Activated CD8-positive, alpha-beta T cell treated with anti-CD3 and anti-CD28 coated beads, Interleukin-2, amount 10 ng/mL, durations not matched to agents 7 days and 5 days (primary cell): ENCODE results near the gene PERP. TPM values are rescaled to one million over a fixed set of nuclear protein-coding genes. Genes with fewer than 3 reads are reported as not detected.
A peak's percentile ranks its signal among the peaks of the same experiment; 100 is the strongest.
"Not testable (repeated sequence)": the region's sequence is repeated elsewhere in the genome, so short reads cannot be mapped to it uniquely, and the experiment has no call there.

ENCODE experiments used
- ATAC-seq: fragments of 150-1000 bp; cut with Tn5 transposase; one replicate; pipeline ENCODE4 v1.10.0; 2021; ENCODE audit warnings: moderate library complexity
- CTCF ChIA-PET: fragments of 350-600 bp; sonication (Branson Sonifier 250); formaldehyde crosslinking; loops from one replicate; lab custom pipeline; 2021; ENCODE audit warnings: antibody characterized with exemption; lab: Charles Lee
- POLR2A ChIA-PET: fragments of 350-600 bp; sonication (Branson Sonifier 250); formaldehyde crosslinking; loops from one replicate; lab custom pipeline; 2021; ENCODE audit warnings: antibody characterized with exemption; lab: Charles Lee
- DNase-seq: peaks from one replicate; pipeline ENCODE4 v3.0.0-alpha.2; 2020
- H3K27ac Mint-ChIP-seq: one replicate; pipeline ENCODE4 v1.8.0; 2021; ENCODE audit warnings: mild to moderate bottlenecking, mixed read lengths
- H3K27me3 Mint-ChIP-seq: one replicate; pipeline ENCODE4 v1.8.0; 2021; ENCODE audit warnings: low read depth, mixed read lengths
- H3K36me3 Mint-ChIP-seq: one replicate; pipeline ENCODE4 v1.8.0; 2021; ENCODE audit warnings: low read depth, mixed read lengths
- H3K4me1 Mint-ChIP-seq: one replicate; pipeline ENCODE4 v1.8.0; 2021; ENCODE audit warnings: low read depth, mixed read lengths
- H3K4me3 Mint-ChIP-seq: one replicate; pipeline ENCODE4 v1.8.0; 2021; ENCODE audit warnings: mild to moderate bottlenecking, mixed read lengths
- H3K9me3 Mint-ChIP-seq: one replicate; pipeline ENCODE4 v1.8.0; 2022; ENCODE audit warnings: mixed read lengths; ENCODE audit not compliant: insufficient read depth
- total RNA-seq, 2 experiments: library from RNA; stranded (reverse); gene quantifications; one replicate each; pipeline ENCODE4 v1.2.3, GENCODE V29; 2021

Gene PERP
- total RNA-seq = 1 to 10 TPM; 3.8 to 3.9 TPM

DNA sequence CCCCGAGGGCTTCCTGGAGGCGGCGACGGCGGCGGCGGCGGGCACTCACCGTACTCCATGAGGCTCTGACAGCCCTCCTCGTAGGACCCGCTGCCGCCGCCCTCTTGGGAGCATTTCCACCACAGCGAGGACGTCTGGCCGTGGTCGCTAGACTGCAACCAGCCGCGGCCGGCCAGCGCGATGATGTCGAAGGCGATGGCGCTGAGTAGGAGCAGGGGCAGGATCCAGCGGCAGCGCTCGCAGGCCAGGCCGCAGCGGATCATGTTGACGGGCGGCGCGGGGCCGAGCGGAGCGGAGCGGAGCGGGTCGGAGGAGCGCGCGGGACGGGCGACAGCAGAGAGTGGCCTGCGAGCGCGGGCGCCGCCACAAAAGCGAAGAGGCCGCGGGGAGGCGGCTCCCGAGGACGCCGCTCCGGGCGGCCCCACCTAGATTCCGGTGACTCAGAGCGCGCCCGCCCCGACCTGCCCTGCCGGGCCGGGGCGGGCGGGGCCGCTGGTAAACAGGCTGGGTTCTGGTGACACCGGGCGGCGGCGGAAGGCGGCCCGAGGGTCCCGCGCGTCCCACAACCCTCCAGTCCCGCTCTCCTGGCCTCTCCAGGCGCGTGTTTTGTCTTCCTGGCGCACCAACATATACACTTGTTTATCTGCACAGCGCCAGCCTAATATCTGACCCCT lies at the start of gene PERP:
Gene PERP, minus strand, starts transcription at position 342 of the 674 bp plus-strand sequence. Its CDS starts 79 bp downstream, at position 263.
- peak within 1 kb of the TSS; percentile 78 for H3K27ac Mint-ChIP-seq
- no peaks in the 10 kb centered on the region for H3K36me3 Mint-ChIP-seq
- ChIA-PET CTCF (interaction anchor here (0.9 to 3.6 kb wide), 9 partner anchors 9 to 444 kb away, joined by 3 to 92 read pairs (median 9); no protein-coding TSS in a partner anchor), POLR2A (interaction anchor here (0.6 to 1.5 kb wide), 2 partner anchors 297 to 412 kb away, joined by 3 read pairs; partner anchors contain the start of gene HEBP2)
- H3K4me1 Mint-ChIP-seq = peaks cover 17% of the 10 kb centered on the region
- peaks cover 44% of the 10 kb centered on the region for H3K27me3 Mint-ChIP-seq
- H3K4me3 Mint-ChIP-seq = peak within 1 kb of the TSS; percentile 82
- no peaks in the 10 kb centered on the region for H3K9me3 Mint-ChIP-seq
- peak; percentile 76 for DNase-seq
- ATAC-seq = peak; percentile 94

GRCh38 chr6:138155443-138155842 lies 48.2 kb upstream of the PERP start:
- no peak overlapping the region for H3K4me3 Mint-ChIP-seq
- H3K4me1 Mint-ChIP-seq = no peaks in the 10 kb centered on the region
- H3K27ac Mint-ChIP-seq = no peak overlapping the region
- H3K9me3 Mint-ChIP-seq = no peaks in the 10 kb centered on the region
- no peaks in the 10 kb centered on the region for H3K36me3 Mint-ChIP-seq
- ChIA-PET CTCF (no interaction called here), POLR2A (interaction anchor here (0.7 kb wide), 1 partner anchor 1732 kb away, joined by 3 read pairs; no protein-coding TSS in a partner anchor)
- no peak for DNase-seq
- peaks cover 41% of the 10 kb centered on the region for H3K27me3 Mint-ChIP-seq
- no peak for ATAC-seq

- H3K4me1 Mint-ChIP-seq = no peaks in the 10 kb centered on the region
- ATAC-seq = no peak
Observed at GRCh38 chr6:138146544-138146943, 39.3 kb upstream of the PERP start.

GRCh38 chr6:138145402-138145801 lies 38.2 kb upstream of the PERP start:
- no peaks in the 10 kb centered on the region for H3K4me1 Mint-ChIP-seq
- H3K27ac Mint-ChIP-seq = no peak overlapping the region
- no peak for DNase-seq
- ATAC-seq = no peak
- H3K27me3 Mint-ChIP-seq = peaks cover 27% of the 10 kb centered on the region
- CTCF ChIA-PET = no interaction called here
- H3K9me3 Mint-ChIP-seq = no peaks in the 10 kb centered on the region
- H3K36me3 Mint-ChIP-seq = no peaks in the 10 kb centered on the region
- POLR2A ChIA-PET = no interaction called here
- H3K4me3 Mint-ChIP-seq = no peak overlapping the region

More at GRCh38 chr6:138146544-138146943, 39.3 kb upstream of the PERP start:
- DNase-seq = no peak
- H3K27ac Mint-ChIP-seq = no peak overlapping the region
- no peaks in the 10 kb centered on the region for H3K9me3 Mint-ChIP-seq
- POLR2A ChIA-PET = no interaction called here
- H3K36me3 Mint-ChIP-seq = no peaks in the 10 kb centered on the region
- H3K4me3 Mint-ChIP-seq = no peak overlapping the region
- H3K27me3 Mint-ChIP-seq = peaks cover 30% of the 10 kb centered on the region
- CTCF ChIA-PET = no interaction called here

DNA sequence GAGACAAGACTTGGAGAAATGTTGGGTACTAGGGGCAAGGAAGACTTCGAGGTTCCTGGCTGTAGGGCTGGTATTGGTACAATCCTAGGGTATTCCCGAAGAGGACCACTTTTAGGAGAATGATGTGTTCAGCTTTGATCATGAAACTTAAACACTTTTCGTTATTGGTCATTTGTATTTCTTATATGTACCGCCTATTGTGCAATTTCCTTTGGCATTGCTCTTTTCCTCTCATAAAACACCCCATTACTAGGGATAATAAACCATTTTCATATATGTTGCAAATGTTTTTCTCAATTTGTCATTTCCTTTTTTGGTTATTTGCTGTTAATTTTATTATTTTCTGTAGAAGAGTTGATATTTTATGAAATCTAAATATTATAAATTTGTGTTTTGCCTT lies 35.6 kb upstream of the PERP start:
- no peak for ATAC-seq
- no peak overlapping the region for H3K27ac Mint-ChIP-seq
- H3K36me3 Mint-ChIP-seq = no peaks in the 10 kb centered on the region
- ChIA-PET POLR2A (no interaction called here), CTCF (no interaction called here)
- DNase-seq = no peak
- H3K9me3 Mint-ChIP-seq = no peaks in the 10 kb centered on the region
- peaks cover 38% of the 10 kb centered on the region for H3K27me3 Mint-ChIP-seq
- H3K4me1 Mint-ChIP-seq = no peaks in the 10 kb centered on the region
- no peak overlapping the region for H3K4me3 Mint-ChIP-seq

DNA sequence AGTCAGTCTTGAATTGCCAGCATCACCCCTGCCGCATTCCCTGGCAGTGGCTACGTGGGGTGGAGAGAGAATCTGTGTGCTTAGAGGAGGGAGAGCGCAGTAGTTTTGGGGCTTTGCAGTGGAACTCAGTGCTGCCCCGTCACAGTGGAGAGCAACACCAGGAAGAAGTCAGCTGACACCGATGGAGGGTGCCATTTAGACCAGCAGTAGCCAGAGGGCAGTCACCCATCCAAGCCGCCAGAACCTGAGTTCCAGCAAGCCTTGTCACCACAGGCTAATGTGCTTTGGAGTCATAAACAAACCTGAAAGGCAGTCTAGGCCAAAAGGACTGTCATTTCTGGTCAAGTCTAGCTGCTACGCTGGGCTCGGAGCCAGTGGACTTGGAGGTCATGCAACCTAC lies 22.0 kb upstream of the PERP start:
- Mint-ChIP-seq H3K27ac (no peak overlapping the region), H3K27me3 (peaks cover 24% of the 10 kb centered on the region), H3K9me3 (no peaks in the 10 kb centered on the region), H3K4me1 (no peaks in the 10 kb centered on the region), H3K36me3 (no peaks in the 10 kb centered on the region), H3K4me3 (no peak overlapping the region)
- ChIA-PET POLR2A (no interaction called here), CTCF (no interaction called here)
- no peak for DNase-seq
- no peak for ATAC-seq

DNA sequence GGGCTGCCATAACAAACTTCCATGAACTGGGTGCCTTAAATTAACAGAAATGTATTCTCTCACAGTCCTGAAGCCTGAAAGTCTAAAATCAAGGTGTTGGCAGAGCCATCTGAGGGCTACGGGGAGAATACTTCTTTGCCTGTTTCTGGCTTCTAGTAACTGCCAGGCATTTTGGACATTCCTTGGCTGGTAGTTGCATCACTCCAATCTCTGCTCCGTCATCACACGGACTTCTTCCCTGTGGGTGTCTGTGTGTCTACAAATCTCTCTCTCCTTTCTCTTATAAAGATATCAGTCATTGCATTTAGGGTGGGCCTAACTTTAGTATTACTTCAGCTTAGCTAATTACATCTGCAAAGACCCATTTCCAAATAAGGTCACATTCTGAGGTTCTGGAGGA lies 20.9 kb upstream of the PERP start:
- DNase-seq = no peak
- CTCF ChIA-PET = no interaction called here
- ATAC-seq = no peak
- no peak overlapping the region for H3K27ac Mint-ChIP-seq
- H3K36me3 Mint-ChIP-seq = no peaks in the 10 kb centered on the region
- H3K27me3 Mint-ChIP-seq = peaks cover 20% of the 10 kb centered on the region
- no peaks in the 10 kb centered on the region for H3K4me1 Mint-ChIP-seq
- POLR2A ChIA-PET = no interaction called here
- no peaks in the 10 kb centered on the region for H3K9me3 Mint-ChIP-seq
- H3K4me3 Mint-ChIP-seq = no peak overlapping the region

DNA sequence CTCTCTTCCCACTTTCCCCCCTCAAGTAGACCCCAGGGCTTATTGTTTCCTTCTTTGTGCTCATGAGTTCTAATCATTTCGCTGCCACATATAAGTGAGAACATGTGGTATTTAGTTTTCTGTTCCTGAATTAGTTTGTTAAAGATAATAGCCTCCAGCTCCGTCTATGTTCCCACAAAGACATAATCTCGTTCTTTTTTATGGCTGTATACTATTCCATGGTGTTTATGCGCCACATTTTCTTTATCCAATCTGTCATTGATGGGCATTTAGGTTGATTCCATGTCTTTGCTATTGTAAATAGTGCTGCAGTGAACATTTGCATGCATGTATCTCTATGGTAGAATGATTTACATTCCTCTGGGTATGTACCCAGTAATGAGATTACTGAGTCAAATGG lies 16.9 kb upstream of the PERP start:
- Mint-ChIP-seq H3K27ac (no peak overlapping the region), H3K27me3 (peaks cover 29% of the 10 kb centered on the region), H3K4me1 (no peaks in the 10 kb centered on the region), H3K9me3 (no peaks in the 10 kb centered on the region), H3K4me3 (no peak overlapping the region), H3K36me3 (no peaks in the 10 kb centered on the region)
- DNase-seq (no peak), ATAC-seq (no peak)
- ChIA-PET POLR2A (no interaction called here), CTCF (interaction anchor here (1.1 to 3.0 kb wide), 4 partner anchors 8 to 385 kb away, joined by 3 to 18 read pairs (median 6); no protein-coding TSS in a partner anchor)

DNA sequence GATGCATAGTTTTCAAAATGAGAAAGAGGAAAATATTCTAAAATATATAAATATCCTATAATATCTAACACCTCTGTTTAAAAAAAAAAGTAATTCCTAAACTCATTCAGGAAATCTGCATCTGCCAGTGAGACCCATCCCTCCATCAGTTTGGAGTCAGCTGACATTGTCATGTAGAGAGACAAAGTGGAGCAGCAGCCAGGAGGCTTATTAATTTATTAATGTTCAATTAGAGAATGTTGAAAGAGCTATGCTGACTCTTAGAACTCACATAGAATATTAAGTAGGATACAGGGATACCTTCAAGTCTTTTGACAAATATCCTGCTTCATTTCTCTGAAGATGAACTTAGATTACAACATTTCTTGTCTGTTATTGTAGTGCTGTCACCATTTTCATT lies 12.8 kb upstream of the PERP start:
- ChIA-PET POLR2A (no interaction called here), CTCF (interaction anchor here (1.2 to 1.3 kb wide), 2 partner anchors 168 to 470 kb away, joined by 4 to 5 read pairs; no protein-coding TSS in a partner anchor)
- no peak for DNase-seq
- Mint-ChIP-seq H3K4me3 (no peak overlapping the region), H3K4me1 (peaks cover 6% of the 10 kb centered on the region), H3K36me3 (no peaks in the 10 kb centered on the region), H3K27ac (no peak overlapping the region), H3K9me3 (no peaks in the 10 kb centered on the region), H3K27me3 (peaks cover 33% of the 10 kb centered on the region)
- ATAC-seq = no peak

DNA sequence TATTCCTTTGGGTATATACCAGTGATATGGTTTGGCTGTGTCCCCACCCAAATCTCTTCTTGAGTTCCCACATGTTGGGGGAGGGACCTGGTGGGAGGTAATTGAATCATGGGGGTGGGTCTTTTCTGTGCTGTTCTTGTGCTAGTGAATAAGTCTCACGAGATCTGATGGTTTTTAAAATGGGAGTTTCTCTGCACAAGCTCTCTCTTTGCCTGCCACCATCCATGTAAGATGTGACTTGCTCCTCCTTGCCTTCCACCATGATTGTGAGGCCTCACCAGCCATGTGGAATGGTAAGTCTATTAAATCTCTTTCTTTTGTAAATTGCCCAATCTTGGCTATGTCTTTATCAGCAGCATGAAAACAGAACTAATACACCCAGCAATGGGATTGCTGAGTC lies 12.0 kb upstream of the PERP start:
- H3K4me3 Mint-ChIP-seq, POLR2A ChIA-PET, H3K27ac Mint-ChIP-seq, H3K36me3 Mint-ChIP-seq, H3K4me1 Mint-ChIP-seq, ATAC-seq, H3K9me3 Mint-ChIP-seq, DNase-seq: not testable (repeated sequence)
- H3K27me3 Mint-ChIP-seq = peaks cover 37% of the 10 kb centered on the region
- CTCF ChIA-PET = interaction anchor here (0.9 to 1.3 kb wide), 2 partner anchors 169 to 402 kb away, joined by 3 to 5 read pairs; no protein-coding TSS in a partner anchor

DNA sequence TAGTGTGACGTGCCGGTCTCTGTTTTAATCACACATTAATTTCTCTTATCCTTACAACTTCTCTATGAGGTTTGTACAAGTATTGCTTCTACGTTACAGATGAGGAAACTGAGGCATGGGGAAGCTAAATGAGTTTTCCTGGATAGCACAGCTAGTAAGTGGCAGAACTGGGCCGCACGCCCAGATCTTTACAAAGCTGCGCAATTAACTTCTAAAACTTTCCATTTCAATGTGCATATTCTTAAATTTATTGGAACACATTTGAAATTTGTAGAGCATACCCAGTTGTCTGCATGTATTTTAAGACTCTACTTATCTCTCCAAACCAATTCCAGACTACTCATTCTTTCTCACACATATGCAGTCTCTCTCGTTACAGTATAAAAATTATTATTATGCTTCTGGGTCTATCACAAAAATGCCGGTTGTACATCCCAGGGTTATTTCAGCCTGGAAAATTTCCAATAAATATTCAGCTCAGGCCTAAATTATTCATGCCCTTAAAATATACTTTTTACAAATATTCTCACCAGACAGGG lies 10.2 kb upstream of the PERP start:
- H3K4me3 Mint-ChIP-seq = no peak overlapping the region
- no peak for DNase-seq
- ChIA-PET CTCF (interaction anchor here (1.3 to 5.1 kb wide), 13 partner anchors 9 to 470 kb away, joined by 4 to 57 read pairs (median 14); partner anchors contain the start of gene PERP), POLR2A (interaction anchor here (0.7 kb wide), 1 partner anchor 191 kb away, joined by 3 read pairs; no protein-coding TSS in a partner anchor)
- peaks cover 6% of the 10 kb centered on the region for H3K4me1 Mint-ChIP-seq
- no peaks in the 10 kb centered on the region for H3K9me3 Mint-ChIP-seq
- H3K27me3 Mint-ChIP-seq = peaks cover 44% of the 10 kb centered on the region
- no peak for ATAC-seq
- no peaks in the 10 kb centered on the region for H3K36me3 Mint-ChIP-seq
- no peak overlapping the region for H3K27ac Mint-ChIP-seq

GRCh38 chr6:138116661-138116999 lies 9.4 kb upstream of the PERP start:
- Mint-ChIP-seq H3K36me3 (no peaks in the 10 kb centered on the region), H3K27me3 (peaks cover 44% of the 10 kb centered on the region), H3K4me1 (peaks cover 6% of the 10 kb centered on the region), H3K4me3 (no peak overlapping the region), H3K27ac (no peak overlapping the region), H3K9me3 (no peaks in the 10 kb centered on the region)
- no peak for DNase-seq
- CTCF ChIA-PET = interaction anchor here (0.7 to 5.1 kb wide), 33 partner anchors 8 to 474 kb away, joined by 3 to 57 read pairs (median 6); partner anchors contain the start of gene PERP
- ATAC-seq = no peak
- POLR2A ChIA-PET = no interaction called here
